CD4-positive, alpha-beta T cell (primary cell): ENCODE measurements around the gene NTM. TPM values are rescaled to one million over a fixed set of nuclear protein-coding genes. Genes with fewer than 3 reads are reported as not detected.
A peak's percentile ranks its signal among the peaks of the same experiment; 100 is the strongest.

Source experiments
- ATAC-seq: fragments of 200-7000 bp; cut with Tn5 transposase; one replicate; pipeline ENCODE4 v1.10.0; 2022; ENCODE audit warnings: mild to moderate bottlenecking; ENCODE audit not compliant: poor library complexity
- CTCF ChIA-PET: fragments of 350-600 bp; sonication (Branson Sonifier 250); formaldehyde crosslinking; loops from one replicate; lab custom pipeline; 2021; ENCODE audit warnings: antibody characterized with exemption, inconsistent platforms; lab: Charles Lee
- POLR2A ChIA-PET: fragments of 350-600 bp; sonication (Branson Sonifier 250); formaldehyde crosslinking; loops from one replicate; lab custom pipeline; 2021; ENCODE audit warnings: antibody characterized with exemption, inconsistent platforms; lab: Charles Lee
- DNase-seq, 14 experiments: peaks; one replicate each; pipeline ENCODE4 v3.0.0-alpha.2; 2013 to 2020; ENCODE audit warnings: mixed read lengths in 2 of 14
- H3K27ac ChIP-seq, 2 donors: one replicate each; pipeline versions ENCODE4 v1.5.1 to v1.7.0; 2013; ENCODE audit warnings: low read length in 2 of 2, low read depth in 1 of 2, mild to moderate bottlenecking in 1 of 2
- H3K27me3 ChIP-seq, 2 experiments: 1 replicate in 1 of 2; 2 replicates in 1 of 2; pipeline versions ENCODE4 v1.6.1 to v1.7.0; 2013; ENCODE audit warnings: low read length in 2 of 2, control low read depth in 1 of 2, mild to moderate bottlenecking in 1 of 2, moderate library complexity in 1 of 2; ENCODE audit not compliant: insufficient read depth in 2 of 2, control insufficient read depth in 1 of 2
- H3K36me3 ChIP-seq: one replicate; pipeline ENCODE4 v1.6.1; 2013; ENCODE audit warnings: low read length, control low read depth; ENCODE audit not compliant: insufficient read depth
- H3K4me1 ChIP-seq: one replicate; pipeline ENCODE4 v1.6.1; 2013; ENCODE audit warnings: low read length, control low read depth; ENCODE audit not compliant: insufficient read depth
- H3K4me3 ChIP-seq: one replicate; pipeline ENCODE4 v1.5.1; 2013; ENCODE audit warnings: mild to moderate bottlenecking, low read length, moderate library complexity
- H3K9me3 ChIP-seq, 2 experiments: 1 replicate in 1 of 2; 2 replicates in 1 of 2; pipeline versions ENCODE4 v1.6.1 to v1.7.0; 2013; ENCODE audit warnings: low read length in 2 of 2, mild to moderate bottlenecking in 2 of 2, control low read depth in 1 of 2, moderate library complexity in 1 of 2; ENCODE audit not compliant: control insufficient read depth in 1 of 2, insufficient read depth in 1 of 2
- H3K27ac Mint-ChIP-seq: one replicate; pipeline ENCODE4 v1.8.0; 2020; ENCODE audit warnings: mixed read lengths
- H3K27me3 Mint-ChIP-seq: one replicate; pipeline ENCODE4 v1.8.0; 2021; ENCODE audit warnings: mixed read lengths
- H3K36me3 Mint-ChIP-seq: one replicate; pipeline ENCODE4 v1.8.0; 2021; ENCODE audit warnings: low read depth, mixed read lengths
- H3K4me1 Mint-ChIP-seq: one replicate; pipeline ENCODE4 v1.8.0; 2021; ENCODE audit warnings: low read depth, mixed read lengths
- H3K4me3 Mint-ChIP-seq: one replicate; pipeline ENCODE4 v1.8.0; 2020; ENCODE audit warnings: mild to moderate bottlenecking, mixed read lengths
- H3K9me3 Mint-ChIP-seq: one replicate; pipeline ENCODE4 v1.8.0; 2020; ENCODE audit warnings: mixed read lengths
- CTCF ChIP-seq: fragments of 200-600 bp; IDR thresholded peaks from one replicate; pipeline ENCODE4 v1.8.0; 2022; ENCODE audit warnings: antibody characterized with exemption, mild to moderate bottlenecking
- intact Hi-C, 2 experiments: fragments of 100-400 bp; cut with DNase I in 1 of 2; cut with micrococcal nuclease in 1 of 2; formaldehyde crosslinking; loops; one replicate each; pipeline versions ENCODE4 v1.15.1 to v1.9.0; 2023 to 2025; cut with DNase I, micrococcal nuclease
- total RNA-seq, 174 experiments: library from RNA in 2 of 174; stranded (reverse) in 2 of 174; gene quantifications; one replicate each; pipeline ENCODE4 v1.2.3 and lab custom pipeline; 2021 to 2026

Gene NTM
- total RNA-seq, 2 experiments from 2014 or later, result not detected

- no peaks in the 10 kb centered on the region for H3K36me3 Mint-ChIP-seq
- H3K4me3 Mint-ChIP-seq, result no peak overlapping the region
Observed at GRCh38 chr11:132094598-132094997, 724.2 kb downstream of the NTM start.

GRCh38 chr11:132095230-132096131, 725.1 kb downstream of the NTM start:
- no peaks in the 10 kb centered on the region for H3K4me1 Mint-ChIP-seq
- no peak overlapping the region for H3K4me3 ChIP-seq

More at GRCh38 chr11:132094598-132094997, 724.2 kb downstream of the NTM start:
- Mint-ChIP-seq H3K9me3 (peaks cover 3% of the 10 kb centered on the region), H3K27ac (no peak overlapping the region), H3K4me1 (no peaks in the 10 kb centered on the region), H3K27me3 (no peaks in the 10 kb centered on the region)
- Histone ChIP-seq H3K4me3 (no peak overlapping the region), H3K4me1 (peaks cover 6% of the 10 kb centered on the region), H3K27ac (no peak overlapping the region), H3K9me3 (peaks cover 0 to 3% of the 10 kb centered on the region in 2 experiments), H3K36me3 (no peaks in the 10 kb centered on the region), H3K27me3 (no peaks in the 10 kb centered on the region)
- intact Hi-C loops, result no loop called here
- TF ChIP-seq CTCF, result no peak
- DNase-seq (no peak), ATAC-seq (no peak)
- CTCF ChIA-PET, result no interaction called here
- POLR2A ChIA-PET, result no interaction called here

GRCh38 chr11:132096132-132096825, 725.9 kb downstream of the NTM start:
- no peak for ATAC-seq
- no peak for DNase-seq
- H3K4me3 Mint-ChIP-seq, result no peak overlapping the region
- ChIA-PET CTCF (no interaction called here), POLR2A (no interaction called here)
- no peaks in the 10 kb centered on the region for H3K4me1 Mint-ChIP-seq
- H3K27me3 Mint-ChIP-seq, result no peaks in the 10 kb centered on the region
- no peak overlapping the region for H3K4me3 ChIP-seq
- H3K27ac ChIP-seq, result no peak overlapping the region
- intact Hi-C loops, result no loop called here
- H3K27ac Mint-ChIP-seq, result no peak overlapping the region
- peaks cover 0 to 3% of the 10 kb centered on the region in 2 experiments for H3K9me3 ChIP-seq
- peaks cover 6% of the 10 kb centered on the region for H3K4me1 ChIP-seq
- H3K27me3 ChIP-seq, result no peaks in the 10 kb centered on the region
- H3K36me3 Mint-ChIP-seq, result no peaks in the 10 kb centered on the region
- TF ChIP-seq CTCF, result no peak
- H3K36me3 ChIP-seq, result no peaks in the 10 kb centered on the region
- no peaks in the 10 kb centered on the region for H3K9me3 Mint-ChIP-seq

More at GRCh38 chr11:132095230-132096131, 725.1 kb downstream of the NTM start:
- TF ChIP-seq CTCF, result no peak
- ChIA-PET CTCF (no interaction called here), POLR2A (no interaction called here)
- H3K4me3 Mint-ChIP-seq, result no peak overlapping the region
- no peaks in the 10 kb centered on the region for H3K36me3 Mint-ChIP-seq
- peaks cover 6% of the 10 kb centered on the region for H3K4me1 ChIP-seq
- no peak overlapping the region for H3K27ac Mint-ChIP-seq
- peak in 1 of 14 experiments; percentile 5 for DNase-seq
- intact Hi-C loops, result no loop called here
- H3K27me3 ChIP-seq, result no peaks in the 10 kb centered on the region
- H3K27ac ChIP-seq, result no peak overlapping the region
- no peak for ATAC-seq
- H3K36me3 ChIP-seq, result no peaks in the 10 kb centered on the region
- H3K9me3 ChIP-seq, result peaks cover 0 to 3% of the 10 kb centered on the region in 2 experiments
- no peaks in the 10 kb centered on the region for H3K27me3 Mint-ChIP-seq
- peaks cover 2% of the 10 kb centered on the region for H3K9me3 Mint-ChIP-seq
